Retinal pigment epithelial cell (primary cell): ENCODE results near the gene SLC44A5.
A peak's percentile ranks its signal among the peaks of the same experiment; 100 is the strongest.
"Not testable (repeated sequence)": the region's sequence is repeated elsewhere in the genome, so short reads cannot be mapped to it uniquely, and the experiment has no call there.

Experiments
- DNase-seq: peaks from one replicate; pipeline ENCODE4 v3.0.0-alpha.2; 2010; ENCODE audit warnings: low read depth
- H3K4me3 ChIP-seq: 2 replicates; pipeline ENCODE4 v1.5.1; 2011; ENCODE audit warnings: mild to moderate bottlenecking, low read length, control low read depth, moderate library complexity
- CTCF ChIP-seq: conservative IDR thresholded peaks from 2 replicates; pipeline ENCODE4 v1.5.1; 2011; ENCODE audit warnings: low read depth, low read length, control low read depth, inconsistent platforms

Gene SLC44A5

GRCh38 chr1:75503221-75503974 lies 107.5 kb downstream of the SLC44A5 start:
- DNase-seq, result peak; percentile 46
- TF ChIP-seq CTCF, result no peak
- no peak overlapping the region for H3K4me3 ChIP-seq

- TF ChIP-seq CTCF, result no peak
- peak; percentile 76 for DNase-seq
- H3K4me3 ChIP-seq, result no peak overlapping the region
Measured at GRCh38 chr1:75502776-75503175, 108.1 kb downstream of the SLC44A5 start.

GRCh38 chr1:75501577-75502295 lies 109.2 kb downstream of the SLC44A5 start:
- H3K4me3 ChIP-seq, result no peak overlapping the region

GRCh38 chr1:75492011-75492410 lies 118.9 kb downstream of the SLC44A5 start:
- H3K4me3 ChIP-seq, result no peak overlapping the region
- no peak for DNase-seq
- TF ChIP-seq CTCF, result no peak

More at GRCh38 chr1:75501577-75502295, 109.2 kb downstream of the SLC44A5 start:
- TF ChIP-seq CTCF, result no peak
- DNase-seq, result no peak

GRCh38 chr1:75487399-75487798 lies 123.5 kb downstream of the SLC44A5 start:
- no peak overlapping the region for H3K4me3 ChIP-seq
- no peak for TF ChIP-seq CTCF
- DNase-seq, result no peak

GRCh38 chr1:75484789-75485188 lies 126.1 kb downstream of the SLC44A5 start:
- H3K4me3 ChIP-seq, result no peak overlapping the region
- no peak for TF ChIP-seq CTCF
- DNase-seq, result no peak

- no peak overlapping the region for H3K4me3 ChIP-seq
- DNase-seq, result no peak
- TF ChIP-seq CTCF, result no peak
Measured at GRCh38 chr1:75482951-75483350, 128.0 kb downstream of the SLC44A5 start.

GRCh38 chr1:75476486-75476885 lies 134.4 kb downstream of the SLC44A5 start:
- DNase-seq, H3K4me3 ChIP-seq: not testable (repeated sequence)
